ENCODE measurements around the gene LNX2.

Gene LNX2

GRCh38 chr13:27662738-27663470 is 42.6 kb upstream of the LNX2 start:
- no peaks in the 10 kb centered on the region; the same call in 1 of the 2 replicates for H3K36me3 ChIP-seq (ENCODE audit: low read length)
- TF ChIP-seq EZH2phosphoT487 (conservative IDR thresholded peaks at IDR 0.05; ENCODE audit: low read length) = no peak

DNA sequence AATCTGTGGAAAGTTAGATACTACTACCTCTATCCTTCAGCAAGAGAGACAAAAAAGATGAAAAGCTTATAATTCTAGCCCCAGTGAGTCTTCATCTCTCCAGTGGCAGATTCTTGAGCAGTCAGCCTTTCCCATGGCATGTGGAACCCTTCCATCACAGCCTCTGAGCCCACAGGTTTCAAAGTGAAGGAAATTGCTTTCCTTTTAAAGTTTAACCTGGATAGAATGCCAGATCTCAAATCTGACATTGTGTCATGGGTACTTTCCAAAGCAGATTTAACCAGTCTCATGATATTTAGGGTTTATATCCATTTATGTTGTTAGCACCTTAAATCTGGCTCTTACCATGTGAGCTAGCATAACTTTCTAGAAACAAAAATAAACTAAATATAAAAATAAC is 40.7 kb upstream of the LNX2 start:
- Histone ChIP-seq H3K4me2 (ENCODE audit: low read depth, low read length, poor library complexity, severe bottlenecking) (no peak overlapping the region), H2AFZ (ENCODE audit: low read depth, low read length, severe bottlenecking) (no peak overlapping the region), H3K36me3 (ENCODE audit: low read length) (no peaks in the 10 kb centered on the region), H3K9me3 (ENCODE audit: insufficient read depth, low read length) (no peaks in the 10 kb centered on the region), H3K27me3 (ENCODE audit: low read length) (no peaks in the 10 kb centered on the region), H3K4me3 (ENCODE audit: insufficient read depth, low read length, poor library complexity, severe bottlenecking) (no peak overlapping the region), H3K9me2 (replicated peaks; ENCODE audit: insufficient read depth, low read length) (no peaks in the 10 kb centered on the region), H3F3A (ENCODE audit: insufficient read depth) (no peaks in the 10 kb centered on the region; the same call in 1 of the 2 replicates), H3K79me2 (ENCODE audit: insufficient read depth, low read length) (0 out of 2 replicates have a peak, but pooled peaks cover 20% of the 10 kb centered on the region), H3K27ac (ENCODE audit: low read depth, low read length) (no peak overlapping the region), H3K9ac (ENCODE audit: low read length) (no peak overlapping the region), H4K20me1 (ENCODE audit: low read depth, low read length) (no peaks in the 10 kb centered on the region; the same call in 1 of the 2 replicates)
- TF ChIP-seq CTCF (IDR thresholded peaks at IDR 0.05; ENCODE audit: insufficient read depth, low read length, poor library complexity, severe bottlenecking) (no peak), EZH2phosphoT487 (conservative IDR thresholded peaks at IDR 0.05; ENCODE audit: low read length) (no peak)

More at GRCh38 chr13:27662738-27663470, 42.6 kb upstream of the LNX2 start:
- no peak overlapping the region for H3K4me3 ChIP-seq (ENCODE audit: insufficient read depth, low read length, poor library complexity, severe bottlenecking)
- H2AFZ ChIP-seq (ENCODE audit: low read depth, low read length, severe bottlenecking) = no peak overlapping the region
- H4K20me1 ChIP-seq (ENCODE audit: low read depth, low read length) = no peaks in the 10 kb centered on the region; the same call in 1 of the 2 replicates
- no peak overlapping the region for H3K9ac ChIP-seq (ENCODE audit: low read length)
- H3K9me2 ChIP-seq (replicated peaks; ENCODE audit: insufficient read depth, low read length) = no peaks in the 10 kb centered on the region
- no peak overlapping the region for H3K27ac ChIP-seq (ENCODE audit: low read depth, low read length)
- H3K9me3 ChIP-seq (ENCODE audit: insufficient read depth, low read length) = no peaks in the 10 kb centered on the region
- 0 out of 2 replicates have a peak, but pooled peaks cover 20% of the 10 kb centered on the region for H3K79me2 ChIP-seq (ENCODE audit: insufficient read depth, low read length)
- no peak overlapping the region for H3K4me2 ChIP-seq (ENCODE audit: low read depth, low read length, poor library complexity, severe bottlenecking)
- no peaks in the 10 kb centered on the region for H3K27me3 ChIP-seq (ENCODE audit: low read length)
- no peaks in the 10 kb centered on the region; the same call in 1 of the 2 replicates for H3F3A ChIP-seq (ENCODE audit: insufficient read depth)

GRCh38 chr13:27660511-27660910 is 40.2 kb upstream of the LNX2 start:
- Histone ChIP-seq H3K9me2 (replicated peaks; ENCODE audit: insufficient read depth, low read length) (no peaks in the 10 kb centered on the region), H3K36me3 (ENCODE audit: low read length) (no peaks in the 10 kb centered on the region), H3K4me3 (ENCODE audit: insufficient read depth, low read length, poor library complexity, severe bottlenecking) (no peak overlapping the region), H3K4me2 (ENCODE audit: low read depth, low read length, poor library complexity, severe bottlenecking) (no peak overlapping the region), H3K27ac (ENCODE audit: low read depth, low read length) (no peak overlapping the region), H3K9me3 (ENCODE audit: insufficient read depth, low read length) (no peaks in the 10 kb centered on the region), H3K79me2 (ENCODE audit: insufficient read depth, low read length) (peaks cover 21% of the 10 kb centered on the region), H3F3A (ENCODE audit: insufficient read depth) (no peaks in the 10 kb centered on the region; the same call in 1 of the 2 replicates), H4K20me1 (ENCODE audit: low read depth, low read length) (no peaks in the 10 kb centered on the region; the same call in 1 of the 2 replicates), H3K27me3 (ENCODE audit: low read length) (no peaks in the 10 kb centered on the region), H2AFZ (ENCODE audit: low read depth, low read length, severe bottlenecking) (no peak overlapping the region), H3K9ac (ENCODE audit: low read length) (no peak overlapping the region)
- no peak for TF ChIP-seq CTCF (IDR thresholded peaks at IDR 0.05; ENCODE audit: insufficient read depth, low read length, poor library complexity, severe bottlenecking)
